ENCODE results near the gene AGPAT1. TPM values are rescaled to one million over a fixed set of nuclear protein-coding genes. Genes with fewer than 3 reads are reported as not detected.

AGPAT1 gene
- total and polyA plus RNA-seq, 10 of the 15 experiments (the other 5 are each of a cell fraction or from before 2014, with no cell fraction given) = 13.9 to 39.5 (median 24.7) TPM

GRCh38 chr6:32139590-32139989 lies 36.3 kb downstream of the AGPAT1 start:
- SMC1A ChIA-PET (ENCODE audit: uncharacterized antibody, unreplicated experiment) = no interaction called here
- Histone ChIP-seq H3K4me3 (no peak overlapping the region), H3K4me1 (ENCODE audit: control insufficient read depth, insufficient read depth, low read length) (no peaks in the 10 kb centered on the region), H3K4me2 (ENCODE audit: control insufficient read depth, insufficient read depth) (no peak overlapping the region), H3K79me2 (ENCODE audit: control insufficient read depth, insufficient read depth, low read length) (no peaks in the 10 kb centered on the region), H3K27me3 (replicated peaks in 1 of 2; ENCODE audit: control insufficient read depth in 2 of 2, insufficient read depth in 2 of 2, low read length in 1 of 2) (no peaks in the 10 kb centered on the region; a peak in 1 of 4 replicates), H3K9me3 (replicated peaks; ENCODE audit: control insufficient read depth, insufficient read depth, low read length) (no peaks in the 10 kb centered on the region), H3K36me3 (ENCODE audit: control insufficient read depth in 2 of 2, insufficient read depth in 2 of 2, low read length in 1 of 2) (no peaks in the 10 kb centered on the region), H2AFZ (ENCODE audit: control insufficient read depth, low read depth, low read length) (no peak overlapping the region), H3K27ac (ENCODE audit: control insufficient read depth, insufficient read depth) (no peak overlapping the region), H3K9ac (ENCODE audit: control insufficient read depth, insufficient read depth, low read length) (no peak overlapping the region), H4K20me1 (ENCODE audit: control insufficient read depth, insufficient read depth) (no peaks in the 10 kb centered on the region)
- DNase-seq (ENCODE audit: low read depth, low spot score) = no peak
- CTCF ChIA-PET = no interaction called here
- POLR2A ChIA-PET = interaction anchor here (0.7 kb wide), 1 partner anchor 9 kb away, joined by 7 read pairs; no protein-coding TSS in a partner anchor
- no peak for ATAC-seq
- RAD21 ChIA-PET (ENCODE audit: unreplicated experiment) = no interaction called here
- in situ Hi-C loops (cut with MboI) = no loop called here
- intact Hi-C loops (cut with micrococcal nuclease; ENCODE audit: unreplicated experiment) = no loop called here
- 64% methylated on average over 5 of the region's 5 CpGs for WGBS (ENCODE audit: insufficient coverage, insufficient replicate concordance, low lambda C conversion rate, missing lambda C conversion rate)
- no peak for TF ChIP-seq RFX5 (IDR thresholded peaks at IDR 0.05; ENCODE audit: low read depth, low read length)
- TF ChIP-seq SRF (IDR thresholded peaks at IDR 0.05; ENCODE audit: low read depth in 2 of 2, low read length in 2 of 2) = no peak
- TF ChIP-seq RUNX3 (IDR thresholded peaks at IDR 0.05; ENCODE audit: low read length) = no peak
- no peak for TF ChIP-seq ATF3 (IDR thresholded peaks at IDR 0.05; ENCODE audit: borderline replicate concordance, extremely low read depth, low read depth, low read length)
- TF ChIP-seq KLF5 (IDR thresholded peaks at IDR 0.05; ENCODE audit: partially characterized antibody) = no peak
- no peak for TF ChIP-seq EP300 (IDR thresholded peaks at IDR 0.05; ENCODE audit: borderline replicate concordance in 1 of 2, control insufficient read depth in 1 of 2, low read depth in 2 of 2, low read length in 2 of 2)
- no peak for TF ChIP-seq REST (IDR thresholded peaks at IDR 0.05; ENCODE audit: low read depth, low read length)
- no peak for TF ChIP-seq SMAD5 (IDR thresholded peaks at IDR 0.05; ENCODE audit: low read depth)
- TF ChIP-seq HDGF (IDR thresholded peaks at IDR 0.05) = no peak
- no peak for TF ChIP-seq BCL11A (IDR thresholded peaks at IDR 0.05; ENCODE audit: low read depth, low read length)
- TF ChIP-seq IRF3 (IDR thresholded peaks at IDR 0.05) = no peak
- no peak for TF ChIP-seq MYC (IDR thresholded peaks at IDR 0.05; ENCODE audit: insufficient read depth, insufficient read length, insufficient replicate concordance, low read length, severe bottlenecking)
- no peak for TF ChIP-seq TCF3 (IDR thresholded peaks at IDR 0.05; ENCODE audit: borderline replicate concordance, insufficient read depth, low read depth, low read length)
- TF ChIP-seq POLR2A (IDR thresholded peaks at IDR 0.05; ENCODE audit: low read depth, low read length) = no peak
- TF ChIP-seq STAT1 (conservative IDR thresholded peaks at IDR 0.05) = no peak
- TF ChIP-seq NFYB (IDR thresholded peaks at IDR 0.05; ENCODE audit: insufficient read depth, low read depth, low read length) = no peak
- no peak for TF ChIP-seq YBX1 (IDR thresholded peaks at IDR 0.05)
- TF ChIP-seq POLR2AphosphoS2 (IDR thresholded peaks at IDR 0.05; ENCODE audit: low read depth, low read length) = no peak
- no peak for TF ChIP-seq SPI1 (IDR thresholded peaks at IDR 0.05; ENCODE audit: borderline replicate concordance, insufficient read depth, low read depth, low read length)
- no peak for FAIRE-seq
- BruUV-seq (replicated peaks) = no TSS peak

All from GM12878 (cell line).